H1 (cell line): ENCODE data around the gene CEP44. TPM values are rescaled to one million over a fixed set of nuclear protein-coding genes. Genes with fewer than 3 reads are reported as not detected.

Source experiments
- POLR2AphosphoS5 ChIP-seq: IDR thresholded peaks from 2 replicates; pipeline ENCODE4 v1.6.1; 2011; ENCODE audit warnings: low read depth, low read length
- TAF7 ChIP-seq: optimal IDR thresholded peaks from 2 replicates; pipeline ENCODE3; 2011; ENCODE audit warnings: low read depth, mild to moderate bottlenecking, inconsistent platforms, low read length, moderate library complexity, borderline replicate concordance
- polyA plus RNA-seq, 7 experiments: library from polyadenylated mRNA; depleted of rRNA in 3 of 7; stranded (reverse) in 5 of 7; unstranded in 2 of 7; fragments of >200 nt in 5 of 7; fragments of 200-250 nt in 2 of 7; gene quantifications; 1 replicate in 5 of 7; 2 replicates in 1 of 7; 4 replicates in 1 of 7; pipeline versions ENCODE4 v1.2.1 to v1.2.3, GENCODE V29; 2011 to 2013; ENCODE audit warnings: missing spikeins in 2 of 7, mixed read lengths in 2 of 7
- total RNA-seq: library from RNA; stranded (reverse); fragmentation: NEBNext Ultra II Directional; extraction: Animal tissue kit (Norgen Biotek cat#: 25700); gene quantifications from 2 replicates; pipeline ENCODE4 v1.2.1, GENCODE V29; 2021

The CEP44 gene
- total and polyA plus RNA-seq, 2 of the 8 experiments (the other 6 are each of a cell fraction or from before 2014, with no cell fraction given), result 3.4 to 17.1 TPM

- TF ChIP-seq POLR2AphosphoS5 (peak; percentile 79), TAF7 (peak; percentile 36)
These were observed at the start of gene CEP44, which contains the start of gene FBXO8 (continued) for GRCh38 chr4:174283507-174284471.
